Omental fat pad (tissue), 4 donors: ENCODE data around the gene PHPT1. TPM values are rescaled to one million over a fixed set of nuclear protein-coding genes. Genes with fewer than 3 reads are reported as not detected.
A peak's percentile ranks its signal among the peaks of the same experiment; 100 is the strongest.

Experiments
- ATAC-seq: fragments of 150-250 bp; one replicate; pipeline ENCODE4 v1.9.1; 2016; ENCODE audit warnings: mild to moderate bottlenecking, moderate library complexity; ENCODE audit not compliant: low FRiP score
- DNase-seq: peaks from one replicate; pipeline ENCODE4 v3.0.0-alpha.2; 2019; ENCODE audit warnings: low spot score
- total RNA-seq, 4 donors: library from RNA; depleted of rRNA; stranded (reverse); fragments of >200 nt; gene quantifications; one replicate each; pipeline ENCODE4 v1.1.0, GENCODE V29; 2016
- TF ChIP-seq, protein P1 (sequence below), 3 donors: fragments of 450-650 bp; IDR thresholded peaks; one replicate each; pipeline ENCODE4 v1.5.1; 2016 to 2017; ENCODE audit warnings: antibody characterized with exemption in 3 of 3, mild to moderate bottlenecking in 3 of 3, moderate library complexity in 2 of 3

Gene PHPT1
- total RNA-seq, 4 donors from 2014 or later, result 27.1 to 53.9 (median 40.9) TPM

DNA sequence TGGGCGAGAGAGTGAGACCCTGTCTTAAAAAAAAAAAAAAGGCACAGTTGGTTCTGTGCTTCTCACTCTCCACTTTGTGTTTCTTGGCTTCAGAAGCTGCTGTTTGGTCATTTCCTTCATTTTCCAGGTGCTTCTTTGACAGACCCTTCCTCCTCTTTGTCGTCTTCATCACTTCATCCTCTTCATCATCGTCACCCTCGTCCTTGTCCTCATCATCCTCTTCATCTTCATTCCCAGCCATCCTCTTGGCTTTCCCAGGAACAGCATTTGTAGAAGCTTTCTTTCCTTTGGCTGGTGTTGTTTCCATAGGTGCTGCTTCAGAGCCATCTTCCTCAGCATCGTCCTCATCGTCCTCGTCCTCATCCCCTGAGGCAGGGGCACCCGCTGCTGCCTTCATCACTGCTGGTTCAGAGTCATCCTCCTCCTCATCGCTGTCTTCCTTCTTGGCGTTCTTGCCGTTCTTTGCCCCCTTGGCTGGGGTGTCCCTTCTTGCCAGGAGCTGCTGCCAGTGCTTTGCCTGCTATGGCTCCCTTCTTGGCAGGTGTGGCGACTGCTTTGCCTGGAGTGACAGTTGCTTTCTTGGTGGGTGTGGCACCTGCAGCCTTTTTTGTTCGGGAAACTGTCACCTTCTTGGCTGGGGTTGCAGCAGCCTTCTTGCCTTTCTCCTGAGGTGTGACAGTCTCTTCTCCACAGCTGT is 34.3 kb upstream of the PHPT1 start:
- ATAC-seq (no peak), DNase-seq (no peak)
- TF ChIP-seq, protein P1, sequence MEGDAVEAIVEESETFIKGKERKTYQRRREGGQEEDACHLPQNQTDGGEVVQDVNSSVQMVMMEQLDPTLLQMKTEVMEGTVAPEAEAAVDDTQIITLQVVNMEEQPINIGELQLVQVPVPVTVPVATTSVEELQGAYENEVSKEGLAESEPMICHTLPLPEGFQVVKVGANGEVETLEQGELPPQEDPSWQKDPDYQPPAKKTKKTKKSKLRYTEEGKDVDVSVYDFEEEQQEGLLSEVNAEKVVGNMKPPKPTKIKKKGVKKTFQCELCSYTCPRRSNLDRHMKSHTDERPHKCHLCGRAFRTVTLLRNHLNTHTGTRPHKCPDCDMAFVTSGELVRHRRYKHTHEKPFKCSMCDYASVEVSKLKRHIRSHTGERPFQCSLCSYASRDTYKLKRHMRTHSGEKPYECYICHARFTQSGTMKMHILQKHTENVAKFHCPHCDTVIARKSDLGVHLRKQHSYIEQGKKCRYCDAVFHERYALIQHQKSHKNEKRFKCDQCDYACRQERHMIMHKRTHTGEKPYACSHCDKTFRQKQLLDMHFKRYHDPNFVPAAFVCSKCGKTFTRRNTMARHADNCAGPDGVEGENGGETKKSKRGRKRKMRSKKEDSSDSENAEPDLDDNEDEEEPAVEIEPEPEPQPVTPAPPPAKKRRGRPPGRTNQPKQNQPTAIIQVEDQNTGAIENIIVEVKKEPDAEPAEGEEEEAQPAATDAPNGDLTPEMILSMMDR (IDR thresholded peaks at IDR 0.05), result no peak

DNA sequence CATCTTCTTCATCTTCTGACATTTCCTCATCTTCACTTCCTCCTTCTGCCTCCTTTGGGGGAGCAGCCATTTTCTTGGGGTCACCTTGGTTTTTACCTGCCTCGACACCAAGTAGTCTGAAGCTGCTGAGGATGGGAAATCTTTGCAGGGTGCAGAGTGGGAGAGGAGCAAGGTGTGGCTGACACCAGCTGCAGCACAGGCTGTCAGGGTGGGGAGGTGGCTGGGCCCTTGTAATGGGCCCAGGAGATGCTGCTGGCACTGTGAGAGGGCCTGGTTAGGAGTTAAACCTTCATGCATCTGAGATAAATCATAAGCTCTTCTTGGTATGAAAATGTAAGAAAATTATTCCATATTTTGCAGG is 33.8 kb upstream of the PHPT1 start:
- ATAC-seq (no peak), DNase-seq (no peak)
- TF ChIP-seq, protein P1 (IDR thresholded peaks at IDR 0.05), result no peak

DNA sequence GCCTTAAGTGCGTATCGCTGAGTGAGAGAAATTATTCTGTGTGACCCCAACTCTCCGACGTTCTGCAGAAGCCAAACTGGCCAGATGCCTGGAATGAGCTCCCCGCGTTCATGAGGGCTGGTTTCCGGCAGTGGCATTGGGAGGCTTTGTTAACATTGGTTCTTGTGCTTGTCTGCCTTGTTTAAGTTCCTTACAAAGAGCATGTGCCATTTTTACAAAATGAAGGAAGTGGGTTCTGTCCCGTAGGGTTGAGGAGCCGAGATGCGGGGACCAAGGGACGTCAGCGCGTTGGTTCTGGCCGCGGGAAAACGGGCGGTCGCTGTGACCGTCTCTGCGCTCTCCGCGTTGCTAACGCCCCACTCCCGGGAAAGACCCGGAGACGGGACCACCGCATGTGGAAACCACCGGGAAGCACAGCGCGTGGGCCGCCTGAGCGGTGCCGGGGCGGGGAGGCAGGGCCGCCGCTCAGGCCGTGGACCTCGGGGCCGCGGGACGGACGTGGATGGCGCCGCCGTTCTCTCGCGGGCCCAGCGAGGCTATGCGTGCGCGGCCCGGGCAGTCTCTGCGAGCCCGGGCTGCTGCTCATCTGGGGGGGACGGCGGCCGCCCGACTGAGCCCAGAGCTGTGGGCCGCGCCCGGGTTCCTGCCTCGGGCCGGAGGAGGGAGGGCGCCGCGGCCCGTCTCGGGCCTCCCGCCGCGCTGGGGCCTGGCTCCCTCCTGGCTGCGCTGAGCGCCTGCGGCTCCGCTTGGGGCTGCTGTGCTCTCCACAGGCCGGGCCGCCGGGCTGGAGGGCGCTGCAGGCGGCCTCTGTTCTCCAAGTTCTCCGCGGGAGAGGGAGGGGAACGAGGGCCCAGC is 28.0 kb upstream of the PHPT1 start:
- DNase-seq, result no peak
- peak; percentile 76 for ATAC-seq
- TF ChIP-seq, protein P1 (IDR thresholded peaks at IDR 0.05), result no peak

DNA sequence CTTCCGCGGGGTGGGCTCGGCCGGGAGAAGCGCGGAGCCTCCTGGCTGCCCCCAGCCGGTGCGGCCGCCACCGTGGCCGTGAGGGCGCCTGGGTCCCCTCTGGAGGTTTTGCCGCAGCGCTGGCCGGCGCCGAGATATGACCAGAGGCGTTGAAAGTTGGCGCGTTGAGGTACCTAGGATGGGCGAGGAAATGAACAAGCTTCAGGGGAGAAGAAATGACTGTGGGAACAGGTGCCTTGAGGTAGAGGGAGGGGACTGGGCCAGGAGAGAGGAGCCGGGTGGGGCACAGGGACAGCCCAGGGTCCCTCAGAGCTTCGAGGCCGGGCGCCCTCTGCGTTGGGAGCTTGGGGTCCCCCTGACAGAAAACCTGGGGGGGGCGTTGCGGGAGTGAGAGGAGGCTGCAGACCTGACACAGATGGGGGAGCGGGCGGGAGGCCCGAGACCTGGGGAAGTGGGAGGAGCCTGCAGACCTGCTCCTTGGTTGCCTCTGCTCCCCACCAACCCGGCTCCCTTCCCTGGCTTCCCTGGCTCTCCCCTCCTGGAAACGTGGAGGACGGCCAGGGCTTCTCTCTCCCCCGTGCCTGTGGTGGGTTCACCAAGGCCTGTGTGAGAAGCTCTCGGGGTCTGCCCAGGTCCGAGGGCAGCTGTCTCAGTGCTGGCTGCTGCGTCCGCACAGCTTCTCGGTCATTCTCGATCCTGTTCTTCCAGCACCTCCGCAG is 27.2 kb upstream of the PHPT1 start:
- DNase-seq (no peak), ATAC-seq (no peak)
- TF ChIP-seq, protein P1 (IDR thresholded peaks at IDR 0.05), result no peak

DNA sequence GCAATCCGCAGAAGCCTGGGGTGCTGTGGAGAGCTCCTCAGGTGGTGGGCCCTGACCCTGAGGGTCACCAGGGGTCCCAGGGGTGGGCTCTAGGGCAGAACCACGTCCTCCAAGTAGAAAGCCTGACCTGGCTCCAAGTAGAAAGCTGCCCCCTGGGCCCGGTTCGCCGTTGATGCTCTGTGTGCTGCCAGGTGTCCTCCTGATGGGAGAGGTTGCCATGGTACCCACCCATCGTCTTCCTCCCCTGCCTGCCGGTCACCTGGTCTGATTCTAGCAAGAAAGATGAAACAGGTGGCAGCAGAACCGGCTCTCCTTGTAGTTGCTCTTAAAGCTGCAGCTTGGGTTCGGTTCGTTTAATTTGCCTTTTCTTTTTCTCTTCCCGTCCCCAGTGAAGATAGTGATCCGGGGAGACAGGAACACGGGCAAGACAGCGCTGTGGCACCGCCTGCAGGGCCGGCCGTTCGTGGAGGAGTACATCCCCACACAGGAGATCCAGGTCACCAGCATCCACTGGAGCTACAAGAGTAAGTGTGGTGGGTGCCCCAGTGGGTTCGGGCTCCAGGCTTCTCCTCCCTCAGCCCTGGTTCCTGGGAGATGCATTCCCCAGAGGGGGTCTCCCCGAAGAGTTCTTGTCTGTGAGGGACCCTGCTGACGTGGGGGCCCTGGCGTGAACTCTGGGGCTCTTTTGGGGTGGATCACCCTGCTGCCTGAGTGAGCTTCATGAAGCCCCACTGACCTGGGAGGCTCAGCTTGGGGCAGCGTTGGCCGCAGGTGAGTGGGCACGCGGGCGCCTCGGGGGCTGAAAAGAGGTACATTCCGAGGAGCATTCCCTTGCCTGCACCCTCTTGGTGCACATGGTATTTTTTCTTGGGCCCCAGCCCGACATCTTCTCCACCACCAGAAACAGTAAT is 25.8 kb upstream of the PHPT1 start:
- ATAC-seq (no peak), DNase-seq (no peak)

More for the DNA sequence above, 25.8 kb upstream of the PHPT1 start:
- TF ChIP-seq, protein P1 (IDR thresholded peaks at IDR 0.05), result no peak
